Loucy (cell line): ENCODE measurements around the gene CYP26B1.

ENCODE experiments used
- H2AFZ ChIP-seq: fragments of 200-600 bp; sonication (generic); 2 replicates; pipeline ENCODE4 v1.6.0; 2016; ENCODE audit warnings: antibody characterized with exemption, mild to moderate bottlenecking, low read length, moderate library complexity
- H3F3A ChIP-seq: fragments of 200-600 bp; 2 replicates; pipeline ENCODE4 v1.6.0; 2016; ENCODE audit warnings: antibody characterized with exemption, low read depth, mild to moderate bottlenecking
- H3K27me3 ChIP-seq: fragments of 200-600 bp; sonication (generic); 2 replicates; pipeline ENCODE4 v1.6.1; 2014; ENCODE audit warnings: low read length, mild to moderate bottlenecking; ENCODE audit not compliant: insufficient read depth, poor library complexity, severe bottlenecking
- H3K36me3 ChIP-seq: fragments of 200-600 bp; sonication (generic); 2 replicates; pipeline ENCODE4 v1.6.1; 2016; ENCODE audit warnings: low read length; ENCODE audit not compliant: insufficient read depth
- H3K4me1 ChIP-seq: fragments of 200-600 bp; sonication (generic); 2 replicates; pipeline ENCODE4 v1.5.1; 2014; ENCODE audit warnings: low read length, mild to moderate bottlenecking; ENCODE audit not compliant: insufficient read depth, poor library complexity, severe bottlenecking
- H3K4me2 ChIP-seq: fragments of 200-600 bp; sonication (generic); 2 replicates; pipeline ENCODE4 v1.6.0; 2014; ENCODE audit warnings: antibody characterized with exemption, low read length, low read depth, mild to moderate bottlenecking; ENCODE audit not compliant: poor library complexity, severe bottlenecking
- H3K4me3 ChIP-seq: fragments of 200-600 bp; sonication (generic); 2 replicates; pipeline ENCODE4 v1.5.1; 2014; ENCODE audit warnings: low read length, mild to moderate bottlenecking, mixed read lengths; ENCODE audit not compliant: poor library complexity, severe bottlenecking
- H3K79me2 ChIP-seq: fragments of 200-600 bp; sonication (generic); 2 replicates; pipeline ENCODE4 v1.6.1; 2014; ENCODE audit warnings: low read length; ENCODE audit not compliant: insufficient read depth
- H3K9ac ChIP-seq: fragments of 200-600 bp; sonication (generic); 2 replicates; pipeline ENCODE4 v1.6.0; 2014; ENCODE audit warnings: mild to moderate bottlenecking, low read depth, low read length, moderate library complexity; ENCODE audit not compliant: poor library complexity, severe bottlenecking
- H3K9me2 ChIP-seq: fragments of 200-600 bp; sonication (generic); replicated peaks from 2 replicates; pipeline ENCODE4 v1.6.1; 2016; ENCODE audit warnings: low read depth, low read length, mixed read lengths
- H3K9me3 ChIP-seq: fragments of 200-600 bp; sonication (generic); 2 replicates; pipeline ENCODE4 v1.6.1; 2014; ENCODE audit warnings: mild to moderate bottlenecking, antibody characterized with exemption, low read length, low read depth; ENCODE audit not compliant: insufficient read depth
- H4K20me1 ChIP-seq: fragments of 200-600 bp; sonication (generic); 2 replicates; pipeline ENCODE4 v1.6.0; 2014; ENCODE audit warnings: antibody characterized with exemption, low read length, mild to moderate bottlenecking; ENCODE audit not compliant: insufficient read depth, poor library complexity, severe bottlenecking
- CTCF ChIP-seq: fragments of 200-600 bp; sonication (generic); conservative IDR thresholded peaks from 2 replicates; pipeline ENCODE4 v1.5.1; 2014; ENCODE audit warnings: mild to moderate bottlenecking, antibody characterized with exemption, low read length
- EZH2phosphoT487 ChIP-seq: fragments of 200-600 bp; IDR thresholded peaks from 2 replicates; pipeline ENCODE4 v1.6.1; 2018; ENCODE audit warnings: antibody characterized with exemption, mild to moderate bottlenecking, moderate library complexity, borderline replicate concordance

Gene CYP26B1

DNA sequence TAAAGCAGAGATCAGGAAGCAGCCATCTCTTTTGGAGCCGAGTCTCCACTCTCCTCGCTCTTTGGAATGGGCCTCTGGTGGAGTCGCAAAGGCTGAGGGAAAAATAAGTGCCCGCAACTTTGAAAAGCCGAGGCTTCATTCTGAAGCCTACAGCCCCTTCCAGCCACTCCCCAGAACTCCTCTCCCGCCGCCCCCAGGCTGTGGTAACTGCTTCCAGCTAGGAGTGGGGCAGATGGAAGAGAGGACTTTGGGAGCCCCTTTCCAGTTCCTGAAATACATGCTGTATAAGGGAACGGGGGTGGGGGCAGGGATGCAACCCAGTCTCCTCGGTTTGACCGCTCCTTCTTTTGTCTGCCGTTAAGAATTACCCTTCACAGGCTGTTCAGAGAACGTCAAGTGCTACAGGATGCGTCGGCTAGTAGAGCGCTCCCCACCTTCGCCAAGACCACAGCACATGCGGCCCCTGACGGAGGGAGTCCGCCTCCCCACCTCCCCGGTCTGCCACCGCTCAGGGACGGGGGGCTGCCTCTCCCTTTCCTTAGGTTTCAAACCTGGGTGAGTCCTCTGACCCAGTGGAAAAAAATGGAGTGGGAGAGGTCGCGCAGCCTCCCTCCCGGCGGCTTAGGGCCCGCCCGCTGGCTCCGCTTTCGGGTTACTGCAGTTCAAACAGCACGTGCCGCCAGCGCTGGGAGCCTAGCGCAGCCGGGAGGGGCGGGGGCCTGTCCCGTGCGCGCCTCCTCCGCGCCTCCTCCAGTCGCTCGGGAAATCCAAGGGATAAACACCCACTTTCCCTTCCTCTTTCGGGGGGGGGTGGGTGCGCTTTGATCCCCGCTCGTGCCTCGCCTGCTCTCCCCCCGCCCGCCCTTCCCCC, 4.9 kb downstream of the CYP26B1 start:
- Histone ChIP-seq H3K36me3 (no peaks in the 10 kb centered on the region), H4K20me1 (no peaks in the 10 kb centered on the region), H3K27me3 (no peaks in the 10 kb centered on the region), H2AFZ (no peak overlapping the region), H3K4me2 (no peak overlapping the region), H3K79me2 (no peaks in the 10 kb centered on the region), H3K9me3 (no peaks in the 10 kb centered on the region), H3F3A (no peaks in the 10 kb centered on the region), H3K4me1 (no peaks in the 10 kb centered on the region), H3K4me3 (no peak overlapping the region), H3K9ac (no peak overlapping the region), H3K9me2 (no peaks in the 10 kb centered on the region)
- TF ChIP-seq CTCF (no peak), EZH2phosphoT487 (no peak)

DNA sequence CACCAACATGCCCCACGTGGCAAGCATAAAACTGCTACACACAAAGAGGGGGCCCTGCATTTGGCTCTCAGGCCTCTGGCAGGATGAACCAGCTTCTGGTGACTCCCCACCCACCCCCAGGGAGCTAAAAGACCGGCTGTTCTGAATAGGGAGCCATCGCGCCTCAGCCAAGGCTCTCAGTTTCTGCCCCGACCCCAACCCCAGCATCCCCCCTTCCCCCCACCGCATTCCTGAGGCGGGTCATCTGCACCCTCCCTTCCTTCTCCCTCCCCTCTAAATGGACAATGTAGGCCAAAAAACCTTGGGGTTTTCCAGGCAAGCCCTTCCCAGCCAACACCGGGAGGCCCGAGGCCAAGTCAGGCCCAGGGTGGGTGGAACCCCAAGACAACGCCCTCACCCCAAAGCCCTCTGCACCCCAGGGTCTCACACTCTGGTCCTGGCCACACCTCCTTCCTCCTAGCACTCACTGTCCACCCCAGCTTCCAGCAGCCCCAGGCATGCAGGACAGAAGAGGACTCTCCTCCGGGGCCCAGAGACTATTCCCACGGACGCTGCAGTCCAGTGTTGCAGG, 5.7 kb downstream of the CYP26B1 start:
- H3K4me3 ChIP-seq: no peak overlapping the region
- no peaks in the 10 kb centered on the region for H3K9me2 ChIP-seq
- H3K9me3 ChIP-seq: no peaks in the 10 kb centered on the region
- H4K20me1 ChIP-seq: no peaks in the 10 kb centered on the region
- H2AFZ ChIP-seq: no peak overlapping the region
- TF ChIP-seq CTCF (no peak), EZH2phosphoT487 (no peak)
- H3F3A ChIP-seq: no peaks in the 10 kb centered on the region
- no peak overlapping the region for H3K9ac ChIP-seq
- no peaks in the 10 kb centered on the region for H3K36me3 ChIP-seq
- no peaks in the 10 kb centered on the region for H3K27me3 ChIP-seq
- no peak overlapping the region for H3K4me2 ChIP-seq
- no peaks in the 10 kb centered on the region for H3K79me2 ChIP-seq
- no peaks in the 10 kb centered on the region for H3K4me1 ChIP-seq

DNA sequence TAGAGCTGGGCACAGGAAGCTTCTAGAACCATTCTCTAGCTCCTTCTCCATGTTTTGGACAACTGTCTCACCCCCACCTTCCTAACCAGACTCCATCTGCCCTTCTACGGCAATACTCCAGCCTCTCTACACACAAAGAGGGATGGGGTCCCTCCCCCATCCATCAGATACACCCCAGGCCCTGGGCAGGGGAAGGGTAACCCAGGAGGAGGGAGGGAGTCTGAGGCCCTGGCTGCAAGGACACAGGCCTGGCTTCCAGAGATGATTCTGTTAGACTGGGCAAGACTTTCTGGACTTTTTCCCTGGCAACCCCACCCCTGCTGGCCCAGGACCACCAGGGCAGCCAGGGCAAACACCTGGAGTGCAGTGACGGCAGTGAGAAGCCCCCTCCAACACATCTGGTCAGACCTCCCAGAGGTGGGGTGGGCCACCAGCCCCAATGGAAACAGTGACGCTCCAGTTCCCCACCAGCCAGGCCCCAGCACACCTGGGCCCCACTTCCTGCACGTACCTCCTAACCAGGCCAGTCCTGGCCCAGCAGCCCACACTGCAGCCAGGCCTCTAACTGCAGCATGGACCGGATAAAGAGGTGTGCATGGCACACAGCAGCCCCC, 6.5 kb downstream of the CYP26B1 start:
- no peak overlapping the region for H3K4me2 ChIP-seq
- H3K79me2 ChIP-seq: no peaks in the 10 kb centered on the region
- H4K20me1 ChIP-seq: no peaks in the 10 kb centered on the region
- H3K4me1 ChIP-seq: no peaks in the 10 kb centered on the region
- H3K36me3 ChIP-seq: no peaks in the 10 kb centered on the region
- no peaks in the 10 kb centered on the region for H3F3A ChIP-seq
- H3K27me3 ChIP-seq: no peaks in the 10 kb centered on the region
- no peaks in the 10 kb centered on the region for H3K9me3 ChIP-seq
- no peak overlapping the region for H3K4me3 ChIP-seq
- H2AFZ ChIP-seq: no peak overlapping the region
- no peaks in the 10 kb centered on the region for H3K9me2 ChIP-seq
- TF ChIP-seq EZH2phosphoT487 (no peak), CTCF (no peak)
- no peak overlapping the region for H3K9ac ChIP-seq
